GM18868 (cell line): ENCODE measurements around the gene ANGPTL3.
A peak's percentile ranks its signal among the peaks of the same experiment; 100 is the strongest.

ENCODE experiments used
- ATAC-seq: cut with Tn5 transposase; IDR thresholded peaks from one replicate; pipeline ENCODE4 v1.9.1; 2021; ENCODE audit warnings: mild to moderate bottlenecking, moderate library complexity; ENCODE audit not compliant: unreplicated experiment

ANGPTL3 gene

DNA sequence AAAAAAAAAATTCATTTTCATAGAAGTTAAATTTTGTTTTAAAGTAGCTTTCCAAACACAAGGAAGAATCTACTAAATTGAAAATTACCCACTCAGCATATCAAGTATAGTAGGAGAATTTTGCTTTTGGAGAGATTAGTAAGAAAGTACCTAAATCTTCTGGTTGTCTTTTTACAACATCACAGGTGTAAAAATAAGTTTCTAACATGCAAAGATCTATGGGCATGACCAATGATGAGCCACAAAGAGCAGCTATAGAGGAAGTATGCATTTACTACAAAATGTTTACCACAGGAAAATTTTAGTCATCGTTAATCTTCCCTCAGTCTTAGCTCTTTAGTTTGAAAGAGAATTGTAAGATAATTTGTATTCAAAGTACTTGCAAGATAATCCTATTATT lies 28.1 kb downstream of the ANGPTL3 start:
- ATAC-seq: peak; percentile 51

DNA sequence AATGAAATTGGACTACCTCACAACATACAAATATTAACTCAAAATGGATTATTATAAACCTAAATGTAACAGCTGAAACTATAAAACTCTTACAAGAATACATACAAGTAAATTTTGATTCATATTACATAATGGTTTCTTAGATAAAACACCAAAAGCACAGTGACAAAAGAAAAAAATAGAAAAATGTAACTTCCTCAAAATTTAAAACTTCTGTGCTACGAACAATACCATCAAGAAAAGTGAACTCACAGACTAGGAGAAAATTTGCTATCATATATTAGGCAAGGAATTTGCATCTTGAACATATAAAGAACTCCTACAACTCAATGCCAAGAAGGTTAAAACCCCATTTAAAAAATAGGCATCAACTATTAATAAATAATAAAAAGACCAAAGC lies 31.2 kb downstream of the ANGPTL3 start:
- no peak for ATAC-seq

DNA sequence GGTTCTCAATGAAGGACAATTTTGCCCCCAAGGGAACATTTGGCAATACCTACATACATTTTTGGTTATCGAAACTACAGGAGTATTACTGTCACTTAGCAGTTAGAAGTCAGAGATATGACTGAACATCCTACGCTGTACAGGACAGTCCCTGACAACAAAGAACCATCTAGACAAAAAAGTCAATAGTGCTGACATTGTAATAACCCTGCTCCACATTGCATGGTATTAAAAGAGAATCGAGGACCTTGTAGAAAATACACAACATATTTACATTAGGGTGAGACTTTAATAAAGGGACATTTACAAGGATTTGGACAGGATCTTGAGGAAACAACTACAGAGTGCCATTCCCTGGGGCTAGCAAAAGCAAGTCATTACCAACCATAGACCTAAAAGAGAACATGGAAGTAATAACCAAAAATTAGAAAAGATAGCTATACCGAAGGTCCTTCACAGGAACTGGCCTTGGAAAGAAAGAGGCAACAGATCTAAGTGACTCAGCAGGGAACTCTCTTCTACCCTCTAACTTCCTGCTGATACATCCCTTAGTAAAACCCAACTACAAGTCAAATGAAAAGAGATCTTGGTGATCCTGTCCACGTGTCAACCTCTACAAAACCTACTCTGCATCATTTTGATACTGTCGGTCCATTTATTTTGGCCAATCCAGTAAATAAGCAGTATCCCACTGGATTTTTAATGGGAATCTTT lies 40.2 kb downstream of the ANGPTL3 start:
- ATAC-seq: no peak

DNA sequence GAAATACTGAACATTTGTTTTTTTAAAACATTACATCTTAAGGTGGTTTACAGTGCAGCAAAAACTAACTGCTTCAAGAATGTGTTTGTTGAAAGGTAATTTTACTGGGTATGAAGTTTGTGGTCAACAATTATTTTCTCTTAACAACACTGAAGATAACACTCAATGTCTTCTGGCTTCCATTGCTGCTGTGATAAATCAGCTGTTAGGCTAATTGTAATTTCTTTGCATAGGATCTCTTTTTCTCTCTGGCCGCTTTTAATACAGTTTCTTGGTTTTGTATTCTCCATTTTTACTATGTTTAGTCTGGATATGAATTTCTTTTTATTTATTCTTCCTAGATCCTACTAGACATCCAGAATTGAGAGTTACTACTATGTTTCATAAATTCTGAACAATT lies 46.0 kb downstream of the ANGPTL3 start:
- ATAC-seq: no peak

DNA sequence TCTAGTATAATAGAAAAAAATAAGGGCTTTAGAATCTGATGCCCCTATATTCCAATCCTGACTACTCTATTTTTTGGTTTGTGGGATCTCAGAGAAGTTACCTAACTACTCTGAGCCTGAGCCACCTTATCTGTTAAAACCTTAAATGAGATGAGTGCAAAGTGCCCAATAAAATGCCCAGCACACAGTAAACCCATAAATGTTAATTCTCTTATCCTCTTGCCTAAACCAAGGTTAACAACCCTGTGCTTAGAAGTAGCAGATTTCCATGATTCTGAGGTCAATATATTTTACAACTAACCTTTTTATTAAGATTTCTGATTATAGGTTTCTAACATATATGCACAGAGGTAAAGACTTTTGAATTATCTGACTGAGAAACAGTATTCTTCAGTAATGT lies 55.1 kb downstream of the ANGPTL3 start:
- ATAC-seq: no peak

DNA sequence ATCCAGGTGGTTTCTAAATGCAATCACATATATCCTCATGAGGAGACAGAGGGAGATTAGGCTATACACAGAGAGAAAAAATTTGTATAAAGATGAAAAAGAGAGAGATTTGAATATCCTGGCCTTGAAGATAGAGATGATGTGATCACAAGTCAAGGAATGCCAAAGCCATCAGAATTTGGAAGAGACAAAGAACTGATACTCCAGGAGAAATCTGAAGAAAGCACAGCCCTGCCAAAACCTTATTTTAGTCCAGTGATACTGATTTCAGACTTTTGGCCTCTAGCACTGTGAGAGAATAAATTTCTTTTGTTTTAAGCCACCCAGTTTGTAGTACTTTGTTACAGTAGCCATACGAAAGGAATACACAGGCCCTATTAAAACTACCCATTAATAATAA lies 57.4 kb downstream of the ANGPTL3 start:
- no peak for ATAC-seq
